Liver (tissue), 3 donors: ENCODE measurements around the gene ESRP2.

Experiments used
- CTCF ChIP-seq: fragments of 150-350 bp; IDR thresholded peaks from 2 replicates; pipeline ENCODE4 v1.5.1; 2017; ENCODE audit warnings: improper control_type of control experiment, low read depth, low read length; ENCODE audit not compliant: missing input control
- RAD21 ChIP-seq, 2 donors: IDR thresholded peaks; 2 replicates each; pipeline ENCODE4 v1.6.1; 2016; ENCODE audit warnings: antibody characterized with exemption in 2 of 2, mild to moderate bottlenecking in 2 of 2
- RXRA ChIP-seq, 2 donors: IDR thresholded peaks; 2 replicates each; pipeline ENCODE4 v1.6.1; 2017 to 2018; ENCODE audit warnings: antibody characterized with exemption in 2 of 2, mild to moderate bottlenecking in 1 of 2
- TAF1 ChIP-seq: conservative IDR thresholded peaks from 2 replicates; pipeline ENCODE4 v1.6.1; 2016; ENCODE audit warnings: antibody characterized with exemption, mild to moderate bottlenecking
- YY1 ChIP-seq: IDR thresholded peaks from 2 replicates; pipeline ENCODE4 v1.6.1; 2016; ENCODE audit warnings: antibody characterized with exemption, mild to moderate bottlenecking
- donor health status: healthy.
- donor health status: healthy.

- TF ChIP-seq CTCF = no peak
- no peak for TF ChIP-seq YY1
- no peak for TF ChIP-seq RAD21 (IDR thresholded peaks at IDR 0.05)
- no peak for TF ChIP-seq TAF1
- no peak for TF ChIP-seq RXRA (IDR thresholded peaks at IDR 0.05)
Observed at GRCh38 chr16:68188170-68188569, 47.8 kb downstream of the ESRP2 start.
